Measurements from ENCODE around the gene ZNF358. TPM values are rescaled to one million over a fixed set of nuclear protein-coding genes. Genes with fewer than 3 reads are reported as not detected.

ZNF358 gene
- total and polyA plus RNA-seq, 2 of the 13 experiments (the other 11 are each of a cell fraction or from before 2014, with no cell fraction given), result 9.1 to 37.0 TPM

DNA sequence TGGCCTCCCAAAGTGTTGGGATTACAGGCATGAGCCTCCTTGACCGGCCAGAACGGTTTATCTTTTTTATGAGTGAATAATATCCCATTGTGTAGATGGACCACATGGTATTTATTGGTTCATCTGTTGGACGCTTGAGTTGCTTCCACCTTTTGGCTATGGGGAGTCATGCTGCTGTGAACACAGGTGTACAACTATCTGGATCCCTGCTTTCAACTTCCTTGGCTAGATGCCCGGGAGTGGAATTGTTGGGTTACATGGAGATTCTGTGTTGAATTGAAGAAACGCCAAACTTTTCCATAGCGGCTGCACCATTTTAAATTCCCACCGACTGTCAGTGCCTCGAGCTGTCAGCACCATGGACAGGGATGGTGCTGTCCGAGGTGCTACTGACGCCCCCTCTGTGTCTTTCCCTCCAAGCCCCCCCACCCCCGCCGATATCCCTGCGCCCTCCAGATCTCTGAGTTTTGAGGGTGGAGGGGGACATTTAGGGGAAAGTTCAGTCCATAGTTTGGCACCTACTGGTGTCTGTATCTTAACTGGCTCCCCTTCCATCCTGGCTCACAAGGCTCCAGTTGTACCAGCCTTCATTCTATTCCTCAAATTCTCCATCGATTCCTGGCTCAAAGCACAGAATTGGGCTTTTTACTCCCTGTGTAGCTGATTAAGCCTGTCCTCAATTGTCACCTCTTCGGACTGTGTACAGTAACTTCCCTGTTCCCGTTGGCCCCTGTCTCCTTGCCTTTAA lies 46.9 kb downstream of the ZNF358 start (continued):
- TF ChIP-seq, protein P1, sequence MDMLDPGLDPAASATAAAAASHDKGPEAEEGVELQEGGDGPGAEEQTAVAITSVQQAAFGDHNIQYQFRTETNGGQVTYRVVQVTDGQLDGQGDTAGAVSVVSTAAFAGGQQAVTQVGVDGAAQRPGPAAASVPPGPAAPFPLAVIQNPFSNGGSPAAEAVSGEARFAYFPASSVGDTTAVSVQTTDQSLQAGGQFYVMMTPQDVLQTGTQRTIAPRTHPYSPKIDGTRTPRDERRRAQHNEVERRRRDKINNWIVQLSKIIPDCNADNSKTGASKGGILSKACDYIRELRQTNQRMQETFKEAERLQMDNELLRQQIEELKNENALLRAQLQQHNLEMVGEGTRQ (IDR thresholded peaks at IDR 0.05; ENCODE audit: low read depth, low read length), result no peak
- TF ChIP-seq, protein P1 (CRISPR knock-in tag; IDR thresholded peaks at IDR 0.05; ENCODE audit: borderline replicate concordance), result no peak
- TF ChIP-seq ZNF10 (CRISPR knock-in tag; IDR thresholded peaks at IDR 0.05; ENCODE audit: borderline replicate concordance, low read depth) (no peak), PHF8 (CRISPR knock-in tag; IDR thresholded peaks at IDR 0.05) (0 out of 2 replicates have a peak, but pooled peaks have one; percentile 22), ZNF350 (CRISPR knock-in tag; IDR thresholded peaks at IDR 0.05; ENCODE audit: borderline replicate concordance, low read depth) (no peak), ZNF781 (CRISPR knock-in tag; IDR thresholded peaks at IDR 0.05; ENCODE audit: borderline replicate concordance, not compliant biosample characterization) (peak; percentile 99), ZNF136 (CRISPR knock-in tag; IDR thresholded peaks at IDR 0.05; ENCODE audit: low read depth) (no peak), ZNF562 (CRISPR knock-in tag; IDR thresholded peaks at IDR 0.05; ENCODE audit: borderline replicate concordance) (no peak), ZNF644 (CRISPR knock-in tag; IDR thresholded peaks at IDR 0.05; ENCODE audit: low read depth) (peak; percentile 57; the same call in 1 of the 2 replicates), ZNF451 (CRISPR knock-in tag; IDR thresholded peaks at IDR 0.05) (peak; percentile 89; the same call in 1 of the 2 replicates), ZFP90 (CRISPR knock-in tag; IDR thresholded peaks at IDR 0.05; ENCODE audit: borderline replicate concordance) (peak; percentile 99), FOSL2 (CRISPR knock-in tag; IDR thresholded peaks at IDR 0.05) (peak; percentile 85), RBM39 (IDR thresholded peaks at IDR 0.05; ENCODE audit: low read depth, low read length, poor library complexity, severe bottlenecking) (no peak), PHB2 (IDR thresholded peaks at IDR 0.05; ENCODE audit: partially characterized antibody) (no peak), SMAD1 (CRISPR knock-in tag; IDR thresholded peaks at IDR 0.05; ENCODE audit: borderline replicate concordance, low read depth) (no peak), ATF7 (IDR thresholded peaks at IDR 0.05) (no peak), ATF7 (CRISPR knock-in tag; IDR thresholded peaks at IDR 0.05) (peak; percentile 55; the same call in 1 of the 2 replicates), ZNF296 (CRISPR knock-in tag; conservative IDR thresholded peaks at IDR 0.05) (peak; percentile 97)
- TF ChIP-seq, protein P2, sequence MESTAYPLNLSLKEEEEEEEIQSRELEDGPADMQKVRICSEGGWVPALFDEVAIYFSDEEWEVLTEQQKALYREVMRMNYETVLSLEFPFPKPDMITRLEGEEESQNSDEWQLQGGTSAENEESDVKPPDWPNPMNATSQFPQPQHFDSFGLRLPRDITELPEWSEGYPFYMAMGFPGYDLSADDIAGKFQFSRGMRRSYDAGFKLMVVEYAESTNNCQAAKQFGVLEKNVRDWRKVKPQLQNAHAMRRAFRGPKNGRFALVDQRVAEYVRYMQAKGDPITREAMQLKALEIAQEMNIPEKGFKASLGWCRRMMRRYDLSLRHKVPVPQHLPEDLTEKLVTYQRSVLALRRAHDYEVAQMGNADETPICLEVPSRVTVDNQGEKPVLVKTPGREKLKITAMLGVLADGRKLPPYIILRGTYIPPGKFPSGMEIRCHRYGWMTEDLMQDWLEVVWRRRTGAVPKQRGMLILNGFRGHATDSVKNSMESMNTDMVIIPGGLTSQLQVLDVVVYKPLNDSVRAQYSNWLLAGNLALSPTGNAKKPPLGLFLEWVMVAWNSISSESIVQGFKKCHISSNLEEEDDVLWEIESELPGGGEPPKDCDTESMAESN (CRISPR knock-in tag; conservative IDR thresholded peaks at IDR 0.05), result 0 out of 2 replicates have a peak, but pooled peaks have one; percentile 45
- TF ChIP-seq, protein P3, sequence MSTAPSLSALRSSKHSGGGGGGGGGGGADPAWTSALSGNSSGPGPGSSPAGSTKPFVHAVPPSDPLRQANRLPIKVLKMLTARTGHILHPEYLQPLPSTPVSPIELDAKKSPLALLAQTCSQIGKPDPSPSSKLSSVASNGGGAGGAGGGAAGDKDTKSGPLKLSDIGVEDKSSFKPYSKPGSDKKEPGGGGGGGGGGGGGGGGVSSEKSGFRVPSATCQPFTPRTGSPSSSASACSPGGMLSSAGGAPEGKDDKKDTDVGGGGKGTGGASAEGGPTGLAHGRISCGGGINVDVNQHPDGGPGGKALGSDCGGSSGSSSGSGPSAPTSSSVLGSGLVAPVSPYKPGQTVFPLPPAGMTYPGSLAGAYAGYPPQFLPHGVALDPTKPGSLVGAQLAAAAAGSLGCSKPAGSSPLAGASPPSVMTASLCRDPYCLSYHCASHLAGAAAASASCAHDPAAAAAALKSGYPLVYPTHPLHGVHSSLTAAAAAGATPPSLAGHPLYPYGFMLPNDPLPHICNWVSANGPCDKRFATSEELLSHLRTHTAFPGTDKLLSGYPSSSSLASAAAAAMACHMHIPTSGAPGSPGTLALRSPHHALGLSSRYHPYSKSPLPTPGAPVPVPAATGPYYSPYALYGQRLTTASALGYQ (CRISPR knock-in tag; IDR thresholded peaks at IDR 0.05), result peak; percentile 80
- TF ChIP-seq, protein P4, sequence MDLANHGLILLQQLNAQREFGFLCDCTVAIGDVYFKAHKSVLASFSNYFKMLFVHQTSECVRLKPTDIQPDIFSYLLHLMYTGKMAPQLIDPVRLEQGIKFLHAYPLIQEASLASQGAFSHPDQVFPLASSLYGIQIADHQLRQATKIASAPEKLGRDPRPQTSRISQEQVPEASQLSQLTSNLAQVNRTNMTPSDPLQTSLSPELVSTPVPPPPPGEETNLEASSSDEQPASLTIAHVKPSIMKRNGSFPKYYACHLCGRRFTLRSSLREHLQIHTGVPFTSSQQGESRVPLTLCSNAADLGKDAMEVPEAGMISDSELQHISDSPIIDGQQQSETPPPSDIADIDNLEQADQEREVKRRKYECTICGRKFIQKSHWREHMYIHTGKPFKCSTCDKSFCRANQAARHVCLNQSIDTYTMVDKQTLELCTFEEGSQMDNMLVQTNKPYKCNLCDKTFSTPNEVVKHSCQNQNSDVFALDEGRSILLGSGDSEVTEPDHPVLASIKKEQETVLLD (CRISPR knock-in tag; IDR thresholded peaks at IDR 0.05; ENCODE audit: low read depth), result peak; percentile 79
- TF ChIP-seq, protein P5, sequence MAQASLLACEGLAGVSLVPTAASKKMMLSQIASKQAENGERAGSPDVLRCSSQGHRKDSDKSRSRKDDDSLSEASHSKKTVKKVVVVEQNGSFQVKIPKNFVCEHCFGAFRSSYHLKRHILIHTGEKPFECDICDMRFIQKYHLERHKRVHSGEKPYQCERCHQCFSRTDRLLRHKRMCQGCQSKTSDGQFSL (CRISPR knock-in tag; IDR thresholded peaks at IDR 0.05), result peak; percentile 90

Data from HepG2 (cell line).